IgD-negative memory B cell (primary cell): ENCODE results near the gene DCAF6. TPM values are rescaled to one million over a fixed set of nuclear protein-coding genes. Genes with fewer than 3 reads are reported as not detected.

ENCODE experiments used
- polyA plus RNA-seq: library from polyadenylated mRNA; unstranded; fragments of 300-500 nt; fragmentation: Illumina TruSeq; gene quantifications from one replicate; pipeline ENCODE4 v1.2.3, GENCODE V29; 2021

Gene DCAF6
- polyA plus RNA-seq, 1 donor from 2014 or later = 11.9 TPM

Other genes with a start within 250 kb of the DCAF6 start
- 33.8 TPM for gene MPZL1, start 214.7 kb upstream of the DCAF6 start, polyA plus RNA-seq
- 0.49 TPM for gene ADCY10, start 22.5 kb upstream of the DCAF6 start, polyA plus RNA-seq
- 69.3 TPM for gene MPC2, start 389 bp downstream of the DCAF6 start, polyA plus RNA-seq
- gene GPR161, start 200.2 kb downstream of the DCAF6 start, polyA plus RNA-seq = not detected
- gene TIPRL, start 242.3 kb downstream of the DCAF6 start, polyA plus RNA-seq = 28.5 TPM